Heart left ventricle (tissue), 13 donors: Measurements from ENCODE around the gene FAM181A.

Experiments
- POLR2A ChIP-seq, 2 donors: fragments of 450-650 bp; IDR thresholded peaks; one replicate each; pipeline ENCODE4 v1.6.1; 2017; ENCODE audit warnings: antibody characterized with exemption in 2 of 2, mild to moderate bottlenecking in 2 of 2, moderate library complexity in 2 of 2
- TF ChIP-seq, protein P1 (sequence below), 12 donors: fragments of 200-600 bp; sonication (generic) in 4 of 12; IDR thresholded peaks; one replicate each; pipeline versions ENCODE4 v1.5.0 to v1.8.0; 2018 to 2022; ENCODE audit warnings: antibody characterized with exemption in 12 of 12, mild to moderate bottlenecking in 5 of 12
- donor health status: ischemic (EF 13 %, LVEDD 7.1; RV severe dilation, severe dysfunction).
- donor health status: DM: no; HTN: yes; CAD: no.
- donor health status: DM: no; HTN: no; CAD: no.
- donor health status: ischemic (EF 25% LVEDD 6.9; RV normal size, moderate dysfunction).
- donor health status: ischemic (EF 25% LVEDD 5.7; RV mildly dilated, moderate dysfunction).
- donor health status: ischemic (EF 35%, LVEDD 5.7; RV mildly dilated, moderate dysfunction).
- donor health status: nonischemic (EF 11% LVEDD 7.7; RV severe dilation, severe dysfunction).
- donor health status: DM: yes; HTN: yes; CAD: no.
- donor health status: PGD.
- donor health status: ischemic (EF 29% LVEDD 5.4; RV normal size, mild dysfunction).
- donor health status: nonischemic (EF 23%, LVEDD 6.1; RV moderate dilation, normal function).

- TF ChIP-seq, protein P1, sequence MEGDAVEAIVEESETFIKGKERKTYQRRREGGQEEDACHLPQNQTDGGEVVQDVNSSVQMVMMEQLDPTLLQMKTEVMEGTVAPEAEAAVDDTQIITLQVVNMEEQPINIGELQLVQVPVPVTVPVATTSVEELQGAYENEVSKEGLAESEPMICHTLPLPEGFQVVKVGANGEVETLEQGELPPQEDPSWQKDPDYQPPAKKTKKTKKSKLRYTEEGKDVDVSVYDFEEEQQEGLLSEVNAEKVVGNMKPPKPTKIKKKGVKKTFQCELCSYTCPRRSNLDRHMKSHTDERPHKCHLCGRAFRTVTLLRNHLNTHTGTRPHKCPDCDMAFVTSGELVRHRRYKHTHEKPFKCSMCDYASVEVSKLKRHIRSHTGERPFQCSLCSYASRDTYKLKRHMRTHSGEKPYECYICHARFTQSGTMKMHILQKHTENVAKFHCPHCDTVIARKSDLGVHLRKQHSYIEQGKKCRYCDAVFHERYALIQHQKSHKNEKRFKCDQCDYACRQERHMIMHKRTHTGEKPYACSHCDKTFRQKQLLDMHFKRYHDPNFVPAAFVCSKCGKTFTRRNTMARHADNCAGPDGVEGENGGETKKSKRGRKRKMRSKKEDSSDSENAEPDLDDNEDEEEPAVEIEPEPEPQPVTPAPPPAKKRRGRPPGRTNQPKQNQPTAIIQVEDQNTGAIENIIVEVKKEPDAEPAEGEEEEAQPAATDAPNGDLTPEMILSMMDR (IDR thresholded peaks at IDR 0.05) = no peak
- TF ChIP-seq POLR2A (IDR thresholded peaks at IDR 0.05) = no peak
These were observed 48.9 kb upstream of the FAM181A start for GRCh38 chr14:93878212-93878611.
